NCI-H2196 (cell line): ENCODE data around the gene SEC14L2.
"Not testable (repeated sequence)": the region's sequence is repeated elsewhere in the genome, so short reads cannot be mapped to it uniquely, and the experiment has no call there.

Source experiments
- DNase-seq: peaks from one replicate; lab custom pipeline; 2025; ENCODE audit not compliant: unreplicated experiment; lab: John Stamatoyannopoulos, UW

The SEC14L2 gene

DNA sequence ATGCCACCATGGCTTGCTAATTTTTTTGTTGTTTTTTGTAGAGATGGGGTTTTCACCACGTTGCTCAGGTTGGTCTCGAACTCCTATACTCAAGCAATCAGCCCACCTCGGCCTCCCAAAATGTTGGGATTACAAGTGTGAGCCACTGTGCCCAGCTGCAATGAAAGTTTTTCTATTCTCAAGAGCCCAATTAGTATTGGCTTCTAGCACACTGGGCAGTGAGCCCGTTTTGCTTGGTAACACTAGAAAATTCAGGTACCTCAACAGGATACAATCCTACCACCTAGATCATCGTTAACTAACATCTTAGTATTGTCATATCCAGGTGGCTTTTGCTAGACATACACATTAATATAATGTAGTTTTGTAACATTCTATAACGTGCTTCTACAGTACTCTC lies 56.0 kb downstream of the SEC14L2 start:
- peak; percentile 5 for DNase-seq

DNA sequence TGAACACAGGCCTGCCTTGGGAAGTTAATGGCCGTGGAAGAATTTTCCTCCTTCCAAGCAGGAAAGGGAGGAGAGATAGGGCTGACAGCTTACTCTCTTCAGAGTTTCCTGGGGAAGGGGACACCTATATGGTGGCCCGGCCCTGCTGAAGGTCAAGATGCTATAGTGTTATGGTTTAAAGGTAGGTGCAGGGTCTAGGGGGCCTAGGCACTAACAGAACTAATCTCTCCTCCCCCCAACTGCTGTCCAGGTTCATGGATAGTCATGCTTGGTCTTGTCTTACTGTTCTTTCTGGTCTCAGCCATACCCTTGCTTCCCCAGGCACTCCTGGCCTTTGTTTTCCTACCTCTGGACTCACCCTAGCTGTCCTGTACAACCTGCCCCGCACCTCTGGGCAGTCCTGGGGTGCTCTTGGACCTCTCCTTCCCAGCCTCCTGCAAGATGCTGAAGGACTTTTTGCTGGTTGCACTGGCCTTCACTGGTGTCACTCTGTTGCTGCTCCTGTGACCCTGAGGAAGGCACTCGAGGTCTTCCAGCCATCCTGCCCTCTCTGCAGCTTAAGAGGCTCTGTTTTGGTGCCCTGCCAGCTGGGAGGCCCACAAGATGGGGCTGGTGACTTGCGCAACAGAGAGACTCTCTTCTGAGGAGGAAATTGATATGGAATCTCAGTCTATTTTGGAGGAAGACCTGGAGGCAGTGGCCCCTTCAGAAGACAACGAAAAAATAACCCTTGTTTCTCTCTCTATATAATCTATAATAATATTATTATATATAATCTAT lies 57.1 kb downstream of the SEC14L2 start:
- peak; percentile 33 for DNase-seq

- DNase-seq: no peak
Measured at GRCh38 chr22:30455075-30455840, 58.4 kb downstream of the SEC14L2 start.

DNA sequence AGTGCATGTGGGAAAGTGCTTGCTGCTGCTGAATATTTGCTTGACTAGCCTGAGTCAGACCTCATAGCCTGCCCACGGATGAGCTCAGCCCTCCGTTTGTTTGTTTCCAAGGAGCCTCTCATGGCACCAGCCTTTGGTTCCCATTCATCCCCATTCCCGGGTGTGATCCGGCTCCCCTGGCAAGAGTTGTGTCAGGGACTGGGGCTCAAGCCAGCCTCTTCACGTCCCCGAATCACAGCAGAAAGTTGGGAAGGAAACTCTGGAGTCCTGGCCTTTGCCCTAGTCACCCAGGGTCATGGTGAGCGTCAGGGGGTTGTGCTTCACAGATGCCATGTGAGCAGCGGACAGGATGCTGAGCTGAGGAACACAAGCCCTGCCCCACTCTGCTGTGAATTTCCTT lies 61.2 kb downstream of the SEC14L2 start:
- no peak for DNase-seq

GRCh38 chr22:30459181-30460052 lies 62.6 kb downstream of the SEC14L2 start:
- no peak for DNase-seq

DNA sequence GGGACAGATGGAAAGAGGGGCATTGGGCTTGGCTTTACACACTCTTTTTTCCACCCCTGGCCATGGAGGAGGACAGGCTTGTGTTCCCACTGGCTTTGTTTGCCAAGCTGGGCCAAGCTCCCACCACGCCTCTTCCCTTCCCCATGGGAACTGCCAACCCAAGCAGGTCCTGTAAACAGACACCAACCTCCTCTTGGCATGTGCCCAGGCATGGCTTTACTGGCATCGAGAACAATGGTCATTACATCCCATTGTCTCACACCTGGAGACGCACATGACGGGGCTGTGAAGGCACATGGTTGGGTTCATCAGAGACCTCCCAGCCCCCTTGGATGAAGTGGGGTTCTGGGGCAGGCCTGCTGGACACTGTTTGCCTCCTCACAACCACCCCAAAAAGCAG lies 63.3 kb downstream of the SEC14L2 start:
- DNase-seq: peak; percentile 74

GRCh38 chr22:30460555-30460954 lies 63.7 kb downstream of the SEC14L2 start:
- DNase-seq: not testable (repeated sequence)

- no peak for DNase-seq
Measured at GRCh38 chr22:30469165-30469564, 72.3 kb downstream of the SEC14L2 start.

- no peak for DNase-seq
Measured at GRCh38 chr22:30470655-30471054, 73.8 kb downstream of the SEC14L2 start.

GRCh38 chr22:30471616-30472318 lies 74.9 kb downstream of the SEC14L2 start, which contains the start of gene SEC14L3:
SEC14L3 (minus strand) TSS chr22:30472017; CDS start chr22:30471958, 59 bp downstream.
- no peak for DNase-seq

- DNase-seq: no peak
Measured at GRCh38 chr22:30472994-30473720, 76.3 kb downstream of the SEC14L2 start.

DNA sequence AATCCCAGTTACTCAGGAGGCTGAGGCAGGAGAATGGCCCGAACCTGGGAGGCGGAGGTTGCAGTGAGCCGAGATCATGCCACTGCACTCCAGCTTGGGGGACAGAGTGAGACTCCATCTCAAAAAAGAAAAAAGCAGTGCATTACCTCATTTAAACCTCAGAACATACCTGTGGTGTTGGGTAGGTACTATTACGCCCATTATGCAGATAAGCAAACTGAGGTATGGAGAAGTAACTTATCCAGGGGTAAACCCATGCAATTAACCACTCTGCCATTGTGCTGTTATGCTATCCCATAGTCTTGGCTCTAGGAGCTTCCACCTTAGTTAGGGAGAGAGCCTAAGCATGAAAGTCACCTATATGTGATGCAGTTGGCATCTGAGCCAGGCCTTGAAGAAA lies 77.3 kb downstream of the SEC14L2 start:
- no peak for DNase-seq
